Cerebellar cortex (tissue), 1 donor: ENCODE results near the gene PIEZO2.

Experiments used
- DNase-seq: peaks from one replicate; pipeline ENCODE4 v3.0.0-alpha.2; 2015; ENCODE audit warnings: low spot score

Gene PIEZO2

GRCh38 chr18:10739152-10739551, 410.2 kb downstream of the PIEZO2 start:
- no peak for DNase-seq

DNA sequence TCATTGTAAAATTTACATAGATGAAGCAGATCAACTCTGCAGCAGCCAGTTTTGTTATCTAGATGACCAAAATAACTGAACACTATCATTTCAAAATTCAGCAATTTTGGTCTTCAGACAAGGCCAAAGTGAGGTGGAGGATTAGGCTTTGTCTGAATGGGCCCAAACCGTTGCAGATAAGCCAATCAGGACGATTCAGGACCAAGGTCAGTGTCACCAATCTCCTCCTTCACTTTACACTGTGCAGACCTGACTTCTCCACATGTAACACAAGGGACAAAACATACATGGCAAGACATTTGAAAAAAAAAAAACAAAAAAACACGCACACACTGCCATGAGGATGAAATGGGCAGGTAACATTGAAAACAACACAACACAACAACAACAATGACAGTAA, 412.4 kb downstream of the PIEZO2 start:
- no peak for DNase-seq

GRCh38 chr18:10732990-10733389, 416.4 kb downstream of the PIEZO2 start:
- DNase-seq, result no peak

- DNase-seq, result no peak
Observed at GRCh38 chr18:10727477-10727876, 421.9 kb downstream of the PIEZO2 start.

DNA sequence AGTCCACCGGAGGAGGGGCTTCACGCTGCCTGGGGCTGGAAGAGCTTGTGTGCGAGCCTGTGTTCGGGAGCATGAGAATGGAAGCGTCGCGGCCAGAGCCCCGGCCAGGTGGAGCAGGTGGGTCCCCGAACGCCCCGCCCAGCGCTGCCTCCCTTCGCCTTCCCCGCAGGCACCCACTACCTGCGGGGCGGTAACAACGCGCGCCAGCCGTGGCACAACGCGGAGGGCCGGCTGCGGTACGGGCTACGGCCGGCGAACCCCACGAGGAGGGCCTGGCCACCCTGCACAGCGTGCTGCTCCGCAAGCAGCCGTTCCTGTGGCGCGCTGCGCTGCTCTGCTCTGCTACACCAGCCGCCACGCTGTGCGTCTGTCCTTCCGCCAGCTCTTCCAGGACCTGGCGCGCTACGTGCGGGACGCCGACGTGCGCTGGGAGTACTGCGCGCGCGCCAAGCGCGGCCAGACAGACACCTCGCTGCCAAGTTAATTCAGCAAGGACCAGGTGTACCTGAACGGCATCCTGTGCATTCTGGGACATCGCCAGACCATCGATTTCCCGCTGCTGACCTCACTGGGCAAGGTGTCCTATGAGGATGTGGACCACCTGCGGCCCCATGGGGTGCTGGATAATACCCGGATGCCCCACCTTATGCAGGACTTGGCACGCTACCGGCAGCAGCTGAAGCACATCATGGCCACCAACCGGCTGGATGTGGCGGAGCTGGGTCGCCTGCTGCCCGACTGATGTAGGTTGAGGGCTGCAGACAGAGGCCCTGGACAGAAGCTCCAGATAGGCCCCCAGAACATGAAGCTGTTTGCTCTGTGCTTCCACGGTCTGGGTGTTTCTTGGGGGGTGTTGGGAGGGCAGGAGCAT, 422.9 kb downstream of the PIEZO2 start:
- DNase-seq, result peak; percentile 38

- no peak for DNase-seq
Observed at GRCh38 chr18:10724666-10725065, 424.7 kb downstream of the PIEZO2 start.

DNA sequence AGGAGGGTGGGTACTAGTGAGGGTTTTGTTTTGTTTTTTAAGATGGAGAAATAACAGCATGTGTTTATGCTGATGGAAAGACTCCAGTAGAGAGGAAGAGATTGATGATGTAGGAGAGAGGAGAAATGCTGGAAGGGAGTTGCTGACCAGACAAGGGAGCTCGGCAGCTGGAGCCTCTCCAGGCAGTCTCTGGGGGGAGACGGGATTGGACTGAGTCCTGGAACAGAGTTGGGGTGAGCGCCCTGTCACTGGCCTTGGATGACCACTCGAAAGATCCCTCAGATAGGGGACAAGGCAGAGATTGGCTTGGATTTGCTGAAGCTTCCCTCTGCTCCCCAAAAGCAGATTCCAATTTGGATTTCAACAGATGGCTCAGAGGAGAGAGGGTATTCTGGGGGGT, 425.9 kb downstream of the PIEZO2 start:
- no peak for DNase-seq

- no peak for DNase-seq
Observed at GRCh38 chr18:10718809-10719208, 430.6 kb downstream of the PIEZO2 start.

GRCh38 chr18:10715791-10716190, 433.6 kb downstream of the PIEZO2 start:
- DNase-seq, result no peak

- no peak for DNase-seq
Observed at GRCh38 chr18:10713409-10713808, 436.0 kb downstream of the PIEZO2 start.

DNA sequence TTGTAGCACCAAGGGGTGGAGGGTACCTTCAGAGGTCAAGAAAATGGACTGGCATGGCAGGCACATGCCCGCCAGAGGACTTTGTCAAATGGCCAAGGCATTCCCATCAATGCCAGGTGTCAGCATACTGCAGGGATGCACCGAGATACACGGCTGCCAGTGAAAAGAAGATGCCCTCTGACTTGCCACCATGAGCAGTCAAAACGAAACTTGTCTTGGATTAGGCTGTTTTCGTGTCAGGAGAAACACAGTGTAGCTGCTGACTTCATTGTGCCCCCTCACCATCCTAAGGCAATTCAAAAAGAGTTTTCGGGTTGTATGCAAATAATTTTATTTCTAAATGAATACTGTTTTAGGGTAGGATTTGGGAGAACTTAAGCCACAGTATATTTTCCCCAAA, 442.1 kb downstream of the PIEZO2 start:
- DNase-seq, result no peak

GRCh38 chr18:10705786-10706185, 443.6 kb downstream of the PIEZO2 start:
- DNase-seq, result no peak

- DNase-seq, result no peak
Observed at GRCh38 chr18:10705291-10705690, 444.1 kb downstream of the PIEZO2 start.

- DNase-seq, result no peak
Observed at GRCh38 chr18:10702206-10702605, 447.2 kb downstream of the PIEZO2 start.

DNA sequence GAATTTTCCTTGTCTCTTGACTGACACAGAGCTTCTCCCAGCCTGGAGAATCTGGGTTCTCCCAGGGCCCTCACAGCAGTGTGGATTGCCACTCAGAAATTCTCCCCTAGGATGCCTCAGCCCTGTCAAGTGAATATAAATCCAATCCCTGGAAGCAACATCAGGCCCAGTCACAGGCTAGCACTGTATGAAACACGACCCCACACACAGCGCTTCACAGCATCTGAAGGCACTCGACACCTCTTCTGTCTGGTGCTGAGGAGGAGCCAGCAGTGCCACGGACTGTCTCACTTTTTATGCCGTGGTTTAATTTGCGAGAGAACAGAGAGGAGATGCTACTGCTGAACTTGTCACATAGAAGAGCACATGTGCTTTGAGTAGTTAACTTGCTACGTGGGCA, 459.0 kb downstream of the PIEZO2 start:
- no peak for DNase-seq

DNA sequence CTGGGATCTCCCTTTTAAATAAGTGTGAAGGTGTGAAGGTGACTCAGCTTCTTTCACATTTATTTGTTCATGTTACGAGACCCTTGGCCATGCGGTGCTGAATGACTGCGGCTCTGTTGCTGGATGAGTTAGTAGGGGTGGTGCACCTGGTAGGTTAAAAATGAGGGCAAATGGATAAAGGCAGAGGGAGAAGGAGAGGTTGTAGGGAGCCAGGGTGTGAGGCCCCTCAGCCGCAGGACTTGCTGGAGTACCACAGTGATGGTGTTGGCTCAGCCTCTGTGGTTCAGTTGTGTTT, 459.4 kb downstream of the PIEZO2 start:
- DNase-seq, result no peak

GRCh38 chr18:10689236-10690034, 459.9 kb downstream of the PIEZO2 start:
- no peak for DNase-seq

GRCh38 chr18:10688766-10689165, 460.6 kb downstream of the PIEZO2 start:
- DNase-seq, result no peak

- no peak for DNase-seq
Observed at GRCh38 chr18:10687161-10687925, 462.0 kb downstream of the PIEZO2 start.

DNA sequence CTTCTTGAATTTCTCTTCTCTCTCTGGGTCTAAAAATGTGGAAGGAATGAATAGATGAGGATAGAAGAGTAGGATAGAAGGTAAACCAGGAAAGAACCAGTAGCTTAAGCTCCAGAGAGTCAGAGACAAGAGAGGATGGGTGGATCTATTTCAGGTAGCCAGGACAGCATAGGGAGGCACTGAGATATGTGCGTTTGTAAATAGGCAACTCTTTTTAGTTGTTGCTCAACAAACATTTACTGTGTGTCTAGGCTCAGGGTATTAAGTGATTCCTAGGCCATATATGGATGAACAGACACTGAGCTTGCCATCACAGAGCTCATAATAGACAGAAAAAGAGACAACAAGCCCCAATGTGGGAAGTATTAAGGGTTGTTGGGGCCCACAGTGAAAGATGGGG, 463.1 kb downstream of the PIEZO2 start:
- DNase-seq, result no peak

DNA sequence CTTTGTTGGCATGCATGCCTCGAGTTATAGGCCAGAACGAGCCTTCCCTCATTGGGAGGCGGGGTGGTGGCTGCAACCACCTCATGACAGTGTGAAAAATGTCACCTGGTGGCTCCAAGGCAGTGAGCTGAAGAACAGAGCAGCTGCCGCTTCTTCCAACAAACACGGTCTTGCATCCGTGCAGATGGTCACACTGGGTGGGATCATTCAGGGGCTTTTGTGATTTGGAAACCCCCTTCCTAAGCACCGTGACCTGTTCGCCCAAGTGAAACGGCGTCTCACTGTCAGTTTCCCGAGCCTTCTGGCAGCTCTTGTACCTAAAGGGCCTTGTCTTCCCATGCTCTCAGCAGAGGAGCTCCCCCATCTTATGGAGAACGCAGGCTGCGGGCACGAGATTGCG, 463.9 kb downstream of the PIEZO2 start:
- DNase-seq, result no peak

GRCh38 chr18:10682368-10682714, 467.0 kb downstream of the PIEZO2 start:
- no peak for DNase-seq
